SIG-M5 (cell line): Measurements from ENCODE around the gene ABHD14A.

Experiments
- DNase-seq: peaks from one replicate; lab custom pipeline; 2025; lab: John Stamatoyannopoulos, UW

The ABHD14A gene

GRCh38 chr3:51941463-51941797, 33.4 kb upstream of the ABHD14A start:
- DNase-seq: no peak

- peak; percentile 99 for DNase-seq
Measured at GRCh38 chr3:51941798-51942602, 32.9 kb upstream of the ABHD14A start, which contains the start of the genes PARP3 and RRP9. Gene PARP3, plus strand, starts transcription at chr3:51942363. Its CDS starts 993 bp downstream, at chr3:51943356. Gene RRP9, minus strand, starts transcription at chr3:51941904. Its CDS starts 37 bp downstream, at chr3:51941867.

DNA sequence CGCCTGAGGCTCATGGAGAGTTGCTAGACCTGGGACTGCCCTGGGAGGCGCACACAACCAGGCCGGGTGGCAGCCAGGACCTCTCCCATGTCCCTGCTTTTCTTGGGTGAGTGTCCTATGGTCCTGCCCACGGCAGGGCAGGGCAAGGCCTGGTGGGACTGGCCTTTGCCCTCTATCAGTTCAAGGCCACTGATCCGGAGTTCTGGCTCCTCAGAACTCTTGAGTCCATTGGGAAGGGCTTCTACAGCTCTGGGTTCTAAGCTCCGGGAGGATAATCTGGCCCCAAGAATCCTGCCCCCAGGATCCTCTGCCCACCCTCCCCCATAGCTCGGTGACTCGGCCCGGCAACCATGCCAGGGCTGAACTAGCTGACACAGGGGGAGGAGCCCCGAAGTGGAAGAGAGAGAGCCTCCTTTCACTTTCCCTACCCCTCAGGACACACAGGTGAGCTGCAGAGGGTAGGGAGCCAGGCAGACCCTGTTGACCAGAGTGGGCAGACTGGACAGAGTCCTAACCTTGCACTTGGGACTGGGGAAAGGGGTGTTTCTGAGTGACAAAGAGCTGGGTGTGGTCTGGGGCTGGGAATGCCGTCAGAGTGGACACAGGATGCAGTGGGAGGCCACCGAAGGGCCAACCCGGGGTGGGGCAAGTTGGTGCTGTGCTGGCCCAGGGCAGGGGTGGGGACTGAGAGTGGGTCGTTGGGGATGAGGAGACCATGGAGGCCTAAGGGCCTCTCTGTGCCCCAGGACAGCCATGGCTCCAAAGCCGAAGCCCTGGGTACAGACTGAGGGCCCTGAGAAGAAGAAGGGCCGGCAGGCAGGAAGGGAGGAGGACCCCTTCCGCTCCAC, 32.0 kb upstream of the ABHD14A start:
- no peak for DNase-seq

DNA sequence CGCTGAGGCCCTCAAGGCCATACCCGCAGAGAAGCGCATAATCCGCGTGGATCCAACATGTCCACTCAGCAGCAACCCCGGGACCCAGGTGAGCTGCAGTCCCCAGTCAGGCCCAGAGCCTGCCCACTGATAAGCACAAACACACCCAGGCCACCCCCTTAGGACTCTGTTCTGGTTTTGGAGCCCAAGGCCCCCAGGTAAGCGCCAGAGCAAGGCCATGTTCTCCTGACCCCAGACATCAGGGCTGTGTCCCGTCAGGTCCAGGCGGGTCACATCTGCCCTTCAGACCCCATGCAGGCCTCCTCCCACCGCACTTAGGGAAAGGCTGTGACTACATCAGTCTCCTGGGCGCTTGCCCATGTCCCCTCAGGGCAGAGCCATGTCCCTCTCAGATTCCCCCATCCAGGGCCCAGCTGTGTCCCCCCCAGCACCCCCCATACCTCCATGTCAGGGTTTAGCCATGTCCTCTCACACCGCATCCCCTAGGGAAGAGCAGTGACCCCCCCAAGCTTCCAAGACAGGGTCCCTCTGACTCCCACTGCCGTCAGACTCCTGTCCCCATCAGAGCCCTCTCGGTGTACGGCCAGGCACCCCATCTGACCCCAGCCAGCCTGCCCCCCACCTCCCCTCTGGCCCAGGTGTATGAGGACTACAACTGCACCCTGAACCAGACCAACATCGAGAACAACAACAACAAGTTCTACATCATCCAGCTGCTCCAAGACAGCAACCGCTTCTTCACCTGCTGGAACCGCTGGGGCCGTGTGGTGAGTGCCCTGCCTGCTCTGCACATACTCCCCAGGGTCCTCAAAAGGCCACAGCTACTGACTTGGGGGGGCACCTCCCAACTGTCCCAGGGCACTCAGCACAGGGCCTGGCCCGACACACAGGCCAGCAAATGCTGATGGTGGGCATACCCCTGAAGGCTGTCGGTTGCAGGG, 31.1 kb upstream of the ABHD14A start:
- DNase-seq: no peak

GRCh38 chr3:51944451-51945021, 30.3 kb upstream of the ABHD14A start:
- DNase-seq: no peak

DNA sequence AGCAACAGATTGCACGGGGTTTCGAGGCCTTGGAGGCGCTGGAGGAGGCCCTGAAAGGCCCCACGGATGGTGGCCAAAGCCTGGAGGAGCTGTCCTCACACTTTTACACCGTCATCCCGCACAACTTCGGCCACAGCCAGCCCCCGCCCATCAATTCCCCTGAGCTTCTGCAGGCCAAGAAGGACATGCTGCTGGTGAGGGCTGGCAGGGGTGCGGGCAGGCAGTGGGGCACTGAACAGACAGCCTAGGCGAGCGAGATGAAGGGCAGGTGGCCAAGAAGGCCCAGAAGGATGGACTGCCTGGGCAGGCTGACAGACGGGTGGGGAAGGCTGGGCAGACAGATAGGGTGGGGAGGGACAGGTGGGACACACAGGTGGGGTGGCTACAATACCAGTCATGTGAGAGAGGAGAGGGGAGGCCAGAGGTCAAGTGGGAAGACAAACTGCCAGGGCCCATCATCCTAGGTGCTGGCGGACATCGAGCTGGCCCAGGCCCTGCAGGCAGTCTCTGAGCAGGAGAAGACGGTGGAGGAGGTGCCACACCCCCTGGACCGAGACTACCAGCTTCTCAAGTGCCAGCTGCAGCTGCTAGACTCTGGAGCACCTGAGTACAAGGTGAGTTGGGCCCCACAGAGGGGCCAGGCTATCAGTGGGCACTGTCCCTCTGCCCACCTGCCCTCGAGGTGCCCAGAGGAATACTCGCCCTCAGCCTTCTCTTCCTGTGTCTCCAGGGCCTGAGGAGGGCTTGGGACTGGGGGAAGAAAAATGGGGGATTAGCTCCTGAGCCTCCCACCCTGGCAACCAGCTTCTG, 29.6 kb upstream of the ABHD14A start:
- DNase-seq: no peak

DNA sequence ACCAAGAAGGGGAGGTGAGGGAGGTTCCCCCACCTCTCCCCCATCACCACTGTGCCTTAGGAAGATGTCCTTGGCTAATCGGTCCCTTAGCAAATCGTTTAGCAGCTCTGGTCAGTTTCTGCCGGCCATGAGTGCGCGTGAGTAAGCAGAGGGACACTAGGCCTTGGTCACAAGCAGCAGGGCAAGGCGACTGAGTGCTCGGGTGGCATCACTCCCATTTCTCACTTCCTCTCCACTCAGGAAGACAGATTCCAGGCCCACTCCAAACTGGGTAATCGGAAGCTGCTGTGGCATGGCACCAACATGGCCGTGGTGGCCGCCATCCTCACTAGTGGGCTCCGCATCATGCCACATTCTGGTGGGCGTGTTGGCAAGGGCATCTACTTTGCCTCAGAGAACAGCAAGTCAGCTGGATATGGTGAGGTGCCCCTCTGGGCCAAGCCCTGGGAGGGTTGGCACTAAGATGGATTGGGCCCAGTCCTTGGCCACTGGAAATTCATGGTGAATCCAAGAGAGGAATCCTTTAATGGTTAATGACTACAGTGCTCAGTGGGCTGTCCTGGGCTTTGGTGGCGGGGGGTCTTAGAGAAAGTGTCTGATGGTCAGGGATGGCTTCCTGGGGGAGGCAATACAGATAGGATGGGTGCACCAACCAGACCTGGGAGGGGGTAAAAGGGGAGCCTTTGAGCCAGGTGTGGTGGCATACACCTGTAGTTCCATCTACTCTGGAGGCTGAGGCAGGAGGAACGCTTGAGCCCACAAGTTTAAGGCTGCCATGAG, 28.7 kb upstream of the ABHD14A start:
- DNase-seq: no peak

DNA sequence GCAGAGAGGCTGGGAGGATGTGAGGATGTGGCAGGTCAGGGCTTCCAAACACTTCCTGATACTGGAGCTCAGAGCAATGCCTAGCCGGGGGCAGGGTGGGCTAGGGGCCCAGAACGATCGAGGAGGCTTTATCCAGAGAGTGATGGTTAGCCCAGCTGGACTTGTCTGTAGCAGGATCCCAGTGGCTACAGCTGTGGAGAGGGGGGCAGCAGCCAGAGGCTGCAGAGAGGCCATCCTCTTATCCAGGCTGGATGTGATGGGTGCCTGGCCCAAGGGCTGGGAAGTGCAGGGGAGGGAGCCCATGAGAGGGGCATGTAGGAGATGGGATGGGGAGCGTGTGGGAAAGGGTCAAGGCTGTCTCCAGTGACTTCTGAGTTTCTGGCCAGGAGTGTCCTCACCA, 28.1 kb upstream of the ABHD14A start:
- DNase-seq: no peak

GRCh38 chr3:51947215-51947900, 27.5 kb upstream of the ABHD14A start:
- no peak for DNase-seq

- DNase-seq: no peak
Measured at GRCh38 chr3:51948016-51948580, 26.8 kb upstream of the ABHD14A start.

GRCh38 chr3:51949121-51949520, 25.7 kb upstream of the ABHD14A start:
- DNase-seq: no peak

DNA sequence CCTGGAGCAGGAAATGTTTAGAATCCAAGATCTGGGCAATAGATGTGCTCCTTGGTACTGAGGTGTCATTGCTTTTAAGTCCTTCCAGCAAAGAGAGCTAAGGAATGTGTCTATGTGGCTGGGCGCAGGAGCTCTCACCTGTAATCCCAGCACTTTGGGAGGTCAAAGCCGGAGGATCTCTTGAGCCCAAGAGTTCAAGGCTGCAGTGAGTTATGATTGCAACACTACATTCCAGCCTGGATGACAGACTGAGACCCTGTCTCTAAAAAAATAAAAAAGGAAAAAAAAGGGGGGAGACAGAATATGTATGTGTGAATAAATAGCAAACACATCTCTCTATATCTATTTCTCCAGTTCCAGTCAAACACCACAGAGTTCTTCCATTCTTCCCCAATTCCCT, 24.0 kb upstream of the ABHD14A start:
- no peak for DNase-seq

DNA sequence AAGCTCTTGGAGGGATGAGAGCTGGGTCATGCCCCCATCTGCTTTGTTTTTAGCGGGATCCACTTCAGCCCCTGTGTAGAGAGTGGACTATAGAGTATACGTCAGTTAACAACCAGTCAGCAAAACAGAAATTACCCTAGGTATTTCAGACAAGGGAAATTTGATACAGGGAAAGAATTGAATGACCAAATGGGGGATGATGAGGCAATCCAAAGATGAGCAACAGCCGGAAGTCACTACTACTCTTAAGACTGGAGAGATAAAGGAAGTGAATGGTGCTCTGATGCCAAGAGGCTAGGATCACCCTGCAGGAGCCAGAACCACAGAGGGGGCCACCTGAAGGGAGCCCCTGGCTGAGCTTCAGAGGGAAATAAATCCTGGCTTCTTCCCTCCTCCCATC, 21.4 kb upstream of the ABHD14A start:
- peak; percentile 66 for DNase-seq

DNA sequence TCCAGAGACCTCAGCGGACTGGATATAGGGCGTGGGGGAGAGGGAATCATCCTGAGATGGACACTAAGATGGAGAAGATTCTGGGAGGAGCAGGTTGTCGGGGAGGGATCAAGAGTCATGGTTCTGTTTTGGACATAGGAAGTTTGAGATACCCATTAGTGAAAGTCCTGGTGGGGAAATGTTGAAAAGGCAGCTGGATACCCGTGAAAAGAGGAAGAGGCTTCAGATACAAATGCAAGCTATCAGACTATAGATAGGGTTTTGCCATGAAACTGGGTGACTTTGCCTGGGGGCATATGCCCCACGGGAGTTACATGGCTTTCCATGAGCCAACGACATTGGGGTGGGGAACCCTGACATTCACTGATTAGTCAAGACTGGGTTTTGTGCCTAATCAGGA, 20.8 kb upstream of the ABHD14A start:
- no peak for DNase-seq

DNA sequence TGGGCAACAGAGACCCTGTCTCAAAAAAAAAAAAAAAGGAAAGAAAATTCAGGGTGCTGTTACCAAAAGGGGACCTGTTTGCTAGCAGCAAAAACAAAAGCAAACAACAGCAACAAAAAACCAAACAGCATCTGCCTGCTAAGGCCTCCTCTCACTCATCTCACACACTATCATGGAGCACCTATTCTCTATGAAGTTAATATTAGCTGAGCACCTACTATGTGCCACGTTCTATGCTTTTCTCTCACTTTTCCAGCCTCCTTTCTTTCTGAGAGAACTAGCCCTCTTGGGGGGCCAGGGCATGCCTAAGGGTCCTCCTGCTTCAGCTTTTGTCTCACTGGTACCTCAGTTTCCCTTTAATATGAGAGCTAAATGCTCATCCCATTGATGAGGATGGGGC, 20.2 kb upstream of the ABHD14A start:
- no peak for DNase-seq

GRCh38 chr3:51955175-51955892, 19.5 kb upstream of the ABHD14A start, which contains the start of gene GPR62:
Gene GPR62, plus strand, starts transcription at chr3:51955381. Its CDS starts 272 bp downstream, at chr3:51955653.
- DNase-seq: no peak

GRCh38 chr3:51955893-51956770, 18.7 kb upstream of the ABHD14A start:
- no peak for DNase-seq
